Activated CD8-positive, alpha-beta memory T cell treated with anti-CD3 and anti-CD28 coated beads for 1 hour (primary cell): ENCODE measurements around the gene XPC.
A peak's percentile ranks its signal among the peaks of the same experiment; 100 is the strongest.

ENCODE experiments used
- DNase-seq, 2 donors: peaks; one replicate each; pipeline ENCODE4 v3.0.0-alpha.2; 2020; ENCODE audit warnings: low read depth in 1 of 2; ENCODE audit errors: extremely low read depth in 1 of 2

Gene XPC

DNA sequence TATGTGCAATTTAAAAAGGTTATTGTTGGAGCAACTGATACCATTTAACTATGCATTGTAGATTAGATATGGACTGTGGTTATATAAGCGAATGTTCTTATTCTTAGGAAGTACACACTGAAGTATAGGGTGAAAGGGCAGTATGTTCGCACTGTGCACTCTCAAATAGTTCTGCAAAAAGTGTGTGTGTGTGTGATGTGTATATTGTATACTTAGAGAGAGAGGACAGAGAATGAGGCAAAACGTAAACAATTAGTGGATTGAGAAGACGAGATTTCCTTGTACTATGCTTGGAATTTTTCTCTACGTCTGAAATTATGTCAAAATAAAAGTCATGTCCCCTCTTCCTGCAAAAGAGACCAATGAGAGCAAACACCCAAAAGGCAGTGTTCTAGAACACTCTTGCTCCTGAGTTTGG lies 30.6 kb upstream of the XPC start:
- no peak for DNase-seq

DNA sequence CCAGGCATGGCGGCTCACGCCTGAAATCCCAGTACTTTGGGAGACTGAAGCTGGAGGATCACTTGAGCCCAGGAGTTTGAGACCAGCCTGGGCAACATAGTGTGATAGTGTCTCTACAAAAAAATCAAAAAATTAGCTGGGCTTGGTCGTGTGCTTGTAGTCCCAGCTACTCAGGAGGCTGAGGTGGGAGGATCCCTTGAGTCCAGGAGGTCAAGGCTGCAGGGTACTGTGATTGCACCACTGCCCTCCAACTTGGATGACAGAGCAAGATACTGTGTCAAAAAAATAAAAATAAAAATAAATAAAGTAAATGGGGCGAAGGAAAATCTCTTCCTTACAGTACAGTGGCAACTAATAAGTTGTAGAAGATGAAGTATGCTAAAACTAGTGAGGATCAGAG lies 29.8 kb upstream of the XPC start:
- DNase-seq: no peak

DNA sequence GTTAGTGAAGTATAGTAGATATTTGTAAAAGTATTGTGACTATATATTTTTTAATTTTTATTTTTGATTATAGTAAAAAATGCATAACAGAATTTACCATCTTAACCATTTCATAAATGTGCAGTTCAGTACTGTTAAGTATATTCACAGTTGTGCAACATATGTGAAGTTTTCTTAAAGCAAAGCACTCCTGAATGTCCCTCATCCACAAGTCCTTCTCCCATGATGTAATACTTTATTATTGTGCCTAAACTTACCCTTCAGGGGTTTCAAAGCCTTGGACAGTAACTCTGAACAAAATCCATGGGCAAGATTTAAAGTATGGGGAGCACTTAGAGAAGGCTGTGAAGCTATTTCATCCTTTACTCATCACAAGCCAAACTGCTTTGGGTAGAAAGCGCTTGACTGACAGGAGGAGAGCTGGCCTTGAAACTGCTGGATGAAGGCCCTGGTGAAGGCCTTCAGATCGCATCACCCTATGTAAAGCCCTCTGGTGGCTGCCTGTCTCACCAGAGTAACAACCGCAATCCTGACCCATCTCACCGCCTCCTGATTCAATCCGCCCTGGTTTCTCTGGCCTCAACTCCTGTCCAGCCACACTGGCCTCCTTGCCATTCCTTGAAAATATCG lies 28.3 kb upstream of the XPC start:
- DNase-seq: no peak

DNA sequence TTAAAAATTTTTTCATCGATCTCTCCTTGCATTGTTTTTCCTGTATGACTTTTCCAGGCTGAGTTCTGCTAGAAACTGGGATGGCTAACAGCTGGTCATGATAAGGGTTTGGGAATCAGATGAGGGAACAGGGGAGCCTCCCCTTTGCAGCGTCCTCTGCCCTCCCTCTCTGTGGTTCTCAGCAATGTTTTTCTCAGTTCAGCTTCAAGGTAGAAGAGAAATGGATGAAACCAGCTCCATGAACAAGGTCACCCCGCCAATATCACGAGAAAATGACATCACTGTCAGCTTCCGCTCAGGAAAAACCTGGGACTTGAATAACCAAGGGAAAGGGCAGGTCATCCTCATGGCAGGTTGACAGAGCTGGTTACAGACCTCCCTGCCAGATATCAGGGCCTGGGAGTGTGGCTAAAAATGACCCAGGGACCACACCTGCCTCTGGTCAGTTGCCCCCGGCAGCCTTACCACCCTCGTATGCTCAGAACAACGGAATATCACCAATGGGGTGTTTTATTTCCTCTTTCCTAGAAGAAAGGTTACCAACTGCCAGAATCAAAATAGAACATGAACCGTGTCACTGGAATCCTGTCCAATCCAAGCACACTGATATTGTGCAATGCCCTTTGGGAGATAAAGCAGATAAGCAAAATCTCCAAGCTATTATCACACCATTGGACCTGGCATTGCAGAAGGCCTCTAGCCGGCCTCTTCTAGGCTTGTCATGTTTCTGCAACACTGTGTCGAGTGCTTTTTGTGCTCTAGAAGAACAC lies 26.3 kb upstream of the XPC start:
- no peak for DNase-seq

DNA sequence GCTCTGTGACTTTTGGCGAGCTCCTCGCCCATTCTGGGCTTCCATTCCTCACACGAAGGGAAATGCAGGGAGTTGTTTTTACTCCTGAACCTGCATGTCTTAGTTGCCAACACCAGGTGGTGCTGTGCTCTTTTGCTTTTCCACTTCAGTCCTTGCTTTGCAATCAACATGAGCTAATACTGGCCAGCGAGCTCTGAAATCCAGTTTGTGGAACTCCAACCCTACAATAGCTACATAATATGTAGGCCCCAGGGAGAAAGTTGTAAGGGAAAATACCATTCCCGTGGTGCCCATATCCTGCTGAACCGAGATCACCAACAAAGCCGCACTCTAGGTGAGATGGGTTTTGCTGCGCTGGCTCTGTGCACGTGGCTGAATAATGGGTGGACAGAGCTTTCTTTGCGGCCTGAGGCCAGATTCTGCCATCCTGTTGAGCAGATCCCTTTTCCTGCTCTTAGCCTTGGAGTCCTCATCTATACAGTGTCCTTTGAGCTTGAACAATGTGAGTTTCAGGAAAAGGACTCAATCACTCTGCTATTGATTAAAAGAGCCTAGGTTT lies 25.2 kb upstream of the XPC start:
- no peak for DNase-seq

DNA sequence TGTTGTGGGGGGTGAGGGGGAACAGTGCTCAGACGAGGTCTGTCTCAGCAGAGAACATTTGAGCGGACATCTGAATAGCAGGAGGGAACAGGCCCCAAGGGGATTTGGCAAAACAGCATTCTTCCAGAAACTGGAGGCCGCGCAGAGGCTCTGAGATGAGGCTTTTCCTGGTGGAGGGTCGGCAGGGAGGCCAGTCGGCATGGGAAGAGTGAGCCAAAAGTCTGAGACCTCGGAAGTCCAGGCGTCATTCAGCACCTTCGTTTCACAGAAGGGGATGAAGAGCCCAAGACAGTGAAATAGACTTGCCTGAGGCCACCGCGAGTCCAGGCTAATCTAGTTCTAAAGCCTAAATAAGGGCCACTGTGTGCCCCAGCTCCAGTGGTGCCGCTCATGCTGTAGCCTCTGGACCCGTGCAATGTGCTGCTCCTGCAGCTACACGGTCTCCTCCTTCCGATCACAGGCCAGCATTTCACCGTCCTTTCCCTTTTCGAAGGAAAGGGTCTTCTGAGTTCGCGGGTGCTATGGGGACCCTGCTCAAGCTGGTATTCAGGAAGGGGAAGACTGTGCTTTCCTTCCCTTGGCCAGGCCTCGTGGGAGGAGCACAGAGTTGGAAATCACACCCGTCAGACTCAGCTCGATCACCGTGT lies 24.6 kb upstream of the XPC start:
- no peak for DNase-seq

DNA sequence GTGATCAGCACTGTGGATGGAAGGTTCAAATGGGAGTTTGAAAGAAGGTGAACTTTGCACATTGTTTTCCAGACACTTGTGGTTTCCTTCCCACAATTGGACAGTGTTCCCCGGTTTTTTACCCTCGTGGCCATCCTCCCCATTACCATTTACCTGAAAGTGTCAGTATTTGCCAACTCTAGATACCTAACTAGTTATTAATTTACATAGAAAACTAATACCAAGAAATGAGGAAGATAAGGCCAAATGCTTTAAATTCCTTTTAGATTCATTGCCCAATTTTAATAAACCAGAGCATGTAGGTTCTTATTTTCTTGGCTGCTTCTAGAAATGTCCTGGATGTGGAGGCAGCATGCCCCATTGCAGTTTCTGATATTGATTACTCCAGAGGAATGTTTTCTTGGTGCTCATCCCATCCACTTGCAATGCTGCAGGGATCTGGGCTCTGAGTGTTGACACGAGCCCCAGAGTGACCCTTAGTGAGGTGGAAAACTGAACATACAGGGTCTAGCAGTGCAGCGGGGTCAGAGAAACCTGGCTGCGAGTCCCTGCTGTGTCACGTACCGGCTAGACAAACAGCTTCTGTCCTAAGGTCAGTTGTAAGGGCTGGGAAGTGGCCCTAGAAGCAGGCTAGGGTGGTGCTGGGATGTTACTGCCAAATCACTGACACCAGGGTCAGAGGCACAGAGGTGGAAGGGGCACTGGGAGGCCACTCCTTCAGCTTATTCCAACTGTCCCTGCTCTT lies 23.7 kb upstream of the XPC start:
- no peak for DNase-seq

DNA sequence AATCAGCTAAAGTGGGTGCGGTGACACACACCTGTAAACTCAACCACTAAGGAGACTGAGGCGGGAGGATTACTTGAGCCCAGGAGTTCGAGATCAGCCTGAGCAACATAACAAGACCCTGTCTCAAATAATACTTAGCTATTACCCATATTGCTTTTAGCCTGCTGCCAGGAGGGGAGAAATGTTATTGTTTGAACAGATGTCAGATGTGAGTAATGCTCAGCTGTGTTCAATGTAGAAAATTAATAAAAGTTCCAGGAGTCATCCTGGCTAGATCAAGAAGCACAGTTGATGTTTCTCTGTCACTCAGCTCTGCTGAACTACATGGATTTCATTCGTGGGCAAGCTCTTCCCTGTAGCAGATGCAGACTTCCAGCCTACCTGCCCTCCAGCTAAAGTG lies 22.4 kb upstream of the XPC start:
- no peak for DNase-seq

DNA sequence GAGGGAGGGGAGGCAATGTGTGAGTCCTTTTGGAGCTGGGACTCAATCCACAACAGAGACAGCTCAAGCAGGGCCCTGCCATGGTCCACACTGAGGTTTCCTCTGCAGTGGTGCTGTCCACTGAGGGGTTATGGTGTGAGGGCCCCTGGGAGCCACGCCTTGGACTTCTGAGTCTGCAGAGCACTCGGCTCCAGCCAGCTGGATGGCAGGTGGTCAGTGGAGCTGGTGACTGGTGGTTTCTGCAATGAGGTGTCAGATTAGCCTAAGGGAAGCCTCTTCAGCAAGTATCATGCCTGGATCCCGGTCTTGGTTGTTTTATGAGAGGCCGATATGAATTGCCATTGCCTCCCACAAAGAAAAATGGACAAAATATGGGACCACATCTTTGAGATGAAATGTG lies 21.9 kb upstream of the XPC start:
- no peak for DNase-seq

DNA sequence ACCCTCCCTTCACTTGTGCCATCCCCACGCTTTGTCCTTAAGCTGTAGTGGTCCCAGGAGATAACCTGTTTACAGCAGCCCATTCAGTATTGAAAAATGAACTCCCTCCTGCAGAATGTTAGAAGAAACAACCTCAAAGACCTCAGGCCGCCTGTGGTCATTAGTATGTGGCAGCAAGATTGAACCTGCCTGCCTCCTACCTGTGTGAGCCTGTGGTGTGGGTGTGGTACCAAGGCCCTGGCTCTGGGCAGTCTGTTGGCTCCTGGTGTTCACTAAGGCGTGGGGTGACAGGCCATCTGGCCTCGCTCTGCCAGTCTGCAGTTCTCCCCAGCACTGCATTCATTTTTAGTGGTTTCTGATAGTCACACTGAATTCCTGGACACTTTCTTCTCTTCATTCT lies 21.2 kb upstream of the XPC start:
- DNase-seq: no peak

DNA sequence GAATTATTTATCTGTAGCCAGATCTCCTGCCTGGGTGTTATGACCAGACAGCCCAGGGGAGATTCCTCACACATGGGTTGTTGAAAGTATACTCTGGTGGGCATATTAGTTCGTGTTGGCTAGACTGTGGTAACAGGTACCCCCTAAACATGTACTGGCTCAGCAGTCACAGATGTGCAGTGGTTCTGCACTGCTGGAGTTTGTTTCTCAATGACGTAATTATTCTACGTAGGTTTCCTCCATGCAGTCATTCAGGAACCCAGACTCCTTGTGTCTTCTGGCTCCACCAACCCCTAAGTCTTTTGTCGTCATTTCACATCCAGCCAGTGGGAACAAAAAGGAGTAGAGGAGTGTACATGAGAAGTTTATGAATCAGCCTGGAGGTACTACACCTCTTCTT lies 16.5 kb upstream of the XPC start:
- DNase-seq: no peak

DNA sequence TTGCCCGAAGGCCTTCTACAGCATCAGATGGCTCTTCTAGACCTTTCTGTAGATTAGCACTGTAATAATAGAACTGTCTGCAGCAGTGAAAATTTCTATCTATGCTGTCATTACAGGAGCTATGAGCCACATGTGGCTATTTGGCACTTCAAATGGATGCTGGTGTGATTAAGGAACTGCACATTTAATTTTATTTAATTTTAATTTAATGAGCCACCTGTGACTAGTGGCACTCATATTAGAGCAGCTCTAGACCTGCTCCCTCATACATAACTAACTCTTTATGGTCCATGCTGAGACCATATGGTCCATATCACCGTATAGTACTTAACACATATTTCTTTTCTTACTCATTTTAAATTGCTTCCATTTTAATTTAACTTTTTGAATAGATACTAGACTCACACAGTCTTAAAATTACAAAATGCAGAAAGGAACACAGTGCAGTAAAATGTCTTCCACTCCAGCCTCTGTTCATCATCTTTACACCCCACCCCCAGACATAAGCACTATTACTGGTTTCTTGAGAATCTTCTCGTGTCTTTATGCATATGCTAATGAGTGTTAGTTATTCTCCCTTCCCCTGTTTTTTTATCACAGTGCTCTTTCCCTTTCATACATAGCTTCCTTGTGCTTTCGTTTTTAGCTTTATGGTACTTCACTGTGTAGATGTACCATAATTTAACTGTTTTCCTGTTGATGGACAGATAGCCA lies 9.8 kb upstream of the XPC start:
- no peak for DNase-seq

DNA sequence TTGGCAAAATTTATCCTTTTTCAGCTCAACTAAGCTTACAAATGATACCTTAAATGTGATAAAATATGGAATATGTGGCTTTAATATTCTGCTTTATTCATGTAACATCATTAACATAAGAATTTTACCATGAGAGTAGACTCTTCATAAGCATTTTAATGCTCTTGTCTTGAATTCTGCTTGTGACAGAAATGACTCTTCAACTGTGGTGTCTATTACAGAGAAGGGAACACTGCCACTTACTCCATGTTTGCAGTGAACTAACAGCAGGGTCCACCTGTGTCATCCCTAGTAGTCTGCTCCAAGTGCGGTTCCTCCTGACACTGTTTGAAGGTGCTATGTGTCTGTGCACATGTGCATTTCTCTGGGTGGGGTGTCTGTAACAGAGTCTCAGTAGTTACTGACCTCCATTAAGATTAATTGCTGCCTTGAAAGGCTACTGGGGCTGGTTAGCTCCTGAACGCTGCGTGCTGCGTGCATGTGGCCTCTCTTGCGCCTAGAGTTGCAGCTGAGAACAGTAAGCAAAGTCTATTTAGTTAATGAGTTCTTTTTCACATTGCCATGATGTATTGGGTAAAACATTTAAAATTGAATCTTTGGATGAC lies 8.6 kb upstream of the XPC start:
- no peak for DNase-seq

DNA sequence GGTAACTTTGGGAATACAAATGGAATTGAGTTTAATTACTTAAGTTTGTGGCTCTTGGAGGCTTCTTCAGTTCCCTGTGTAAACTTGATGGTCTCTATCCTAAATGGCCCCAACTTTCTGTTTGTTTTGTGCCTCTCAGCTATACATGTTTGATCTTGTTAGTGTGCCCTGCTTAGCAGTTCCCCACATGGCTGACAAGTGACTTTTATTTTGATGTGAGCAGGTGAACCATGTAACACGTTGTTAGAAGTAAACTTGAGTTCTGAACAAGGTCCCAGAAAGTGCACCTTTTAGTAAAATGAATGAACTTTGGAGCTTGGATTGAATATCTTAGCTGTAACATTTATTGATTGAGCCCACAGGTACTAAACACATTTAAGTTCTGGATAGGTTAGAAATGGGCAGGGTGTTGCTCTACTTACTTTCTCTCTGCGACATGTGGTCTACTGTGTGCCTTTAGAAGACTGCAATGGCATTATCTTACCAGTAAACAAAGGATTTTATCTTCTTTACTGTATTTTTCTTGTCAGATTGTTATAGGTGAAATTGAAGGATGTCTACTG lies 4.7 kb upstream of the XPC start:
- DNase-seq: no peak

DNA sequence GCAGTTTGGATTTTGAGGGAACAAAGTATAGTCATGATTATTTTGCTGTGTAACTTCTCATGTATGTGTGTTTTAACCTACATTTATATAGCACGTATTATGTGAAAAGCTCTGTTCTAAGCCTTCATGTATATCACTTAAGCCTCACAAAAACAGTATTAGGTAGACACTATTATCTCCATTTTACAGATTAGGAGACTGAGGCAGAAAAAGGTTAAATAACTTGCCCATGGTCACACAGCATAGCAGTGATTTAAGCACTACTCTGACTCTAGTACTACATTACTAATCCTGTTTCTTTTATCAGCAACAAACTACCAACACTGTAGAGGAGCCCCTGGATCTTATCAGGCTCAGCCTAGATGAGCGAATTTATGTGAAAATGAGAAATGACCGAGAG lies 2.9 kb upstream of the XPC start:
- no peak for DNase-seq

DNA sequence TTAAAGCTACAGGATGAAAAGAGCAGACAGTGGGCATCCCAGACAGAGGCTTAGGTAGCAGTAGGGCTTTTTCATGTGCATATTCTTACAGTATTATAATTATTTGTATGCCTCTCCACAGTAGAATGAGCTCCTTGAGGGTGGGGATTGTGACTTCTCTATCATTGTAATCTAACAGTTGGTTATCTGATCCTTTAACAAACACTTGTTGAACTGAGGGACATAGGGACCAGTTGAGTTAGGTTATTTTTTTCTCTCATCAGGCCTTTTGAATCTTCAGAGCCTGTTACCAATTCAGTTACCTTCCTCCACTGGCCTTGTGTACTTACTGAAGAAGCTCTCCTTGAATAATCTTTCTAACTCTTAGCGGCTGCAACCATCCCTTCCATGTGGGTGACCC lies 1.4 kb upstream of the XPC start:
- DNase-seq: no peak

DNA sequence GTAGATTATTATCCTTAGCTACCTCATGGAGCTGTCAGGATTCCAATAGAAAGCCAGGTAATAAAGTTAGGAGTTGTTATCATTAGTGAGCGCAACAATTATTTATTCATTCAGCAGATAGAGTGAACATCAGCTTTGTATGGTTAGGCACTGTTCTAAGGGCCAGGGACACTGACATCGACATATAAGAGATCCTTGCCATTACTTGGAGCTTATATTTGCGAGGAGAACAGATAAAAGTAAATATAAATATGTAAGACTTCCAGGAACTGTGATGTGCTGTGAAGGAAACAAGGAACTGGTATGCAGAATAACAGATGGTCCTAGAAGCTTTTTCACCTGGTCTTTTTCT lies 689 bp upstream of the XPC start:
- DNase-seq: no peak

DNA sequence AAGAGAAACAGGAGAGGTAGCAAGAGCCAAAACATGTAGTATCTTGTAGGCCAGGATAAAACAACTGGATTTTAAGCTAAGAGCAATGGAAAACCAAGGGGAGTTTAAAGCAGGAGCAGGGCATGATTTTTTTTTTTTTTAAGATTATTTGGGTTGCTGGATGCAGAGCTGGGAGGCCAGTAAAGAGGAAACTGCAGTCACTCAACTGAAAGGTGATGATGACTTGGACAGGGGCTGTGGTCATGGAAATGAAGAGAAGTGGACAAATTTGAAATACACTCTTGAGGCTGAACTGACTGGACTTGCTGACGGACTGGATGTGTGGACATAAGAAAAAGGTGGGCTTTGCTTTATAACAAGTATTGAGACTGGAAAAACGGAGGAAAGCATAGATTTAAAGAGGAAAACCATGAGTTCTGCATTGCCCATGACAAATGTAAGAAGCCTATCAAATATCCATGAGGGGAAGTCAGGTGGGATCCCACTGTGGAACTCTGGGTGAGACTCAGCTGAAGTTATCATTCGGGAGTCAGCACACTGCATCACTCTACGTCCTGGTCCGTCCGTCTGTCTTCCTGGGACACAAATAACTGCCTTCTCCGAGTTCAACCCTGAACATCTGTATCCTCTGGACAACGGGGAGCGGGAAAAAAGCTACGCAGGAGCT lies 688 bp downstream of the XPC start:
- DNase-seq: no peak

DNA sequence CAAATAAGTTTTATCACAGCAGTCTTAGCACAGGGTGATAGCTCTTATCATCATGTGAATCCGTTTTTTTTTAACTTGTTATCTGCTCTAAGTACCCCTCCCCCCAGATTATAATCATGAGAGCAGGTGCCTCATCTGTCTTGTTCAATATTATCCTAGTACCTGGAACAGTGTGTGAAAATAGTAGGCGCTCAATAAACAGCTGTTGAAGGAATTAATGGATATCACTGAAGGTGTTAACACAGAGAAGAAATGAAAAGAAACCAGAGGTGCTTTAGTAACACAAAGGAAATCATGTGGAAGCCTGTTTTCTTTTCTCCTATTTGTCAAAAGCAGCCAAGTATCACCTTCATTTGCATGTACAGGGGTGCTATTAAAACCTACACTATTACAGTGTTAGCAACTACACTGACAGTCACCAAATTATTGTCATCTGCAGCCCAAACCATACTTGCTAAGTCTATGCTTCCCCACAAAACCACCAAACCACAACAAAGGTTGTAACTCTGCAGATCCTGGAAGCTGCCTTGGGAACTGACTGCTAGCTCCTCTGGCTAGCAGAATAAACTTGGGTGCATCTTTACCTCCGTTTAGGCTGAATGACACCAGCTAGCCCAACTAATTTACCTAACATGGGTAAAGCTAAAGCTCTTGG lies 2.9 kb downstream of the XPC start:
- DNase-seq: peak in 1 of 2 donors; percentile 23
